Muscle layer of colon (tissue), 2 donors: ENCODE measurements around the gene ZNF213.

Experiments
- H3K27ac ChIP-seq: one replicate; pipeline ENCODE4 v1.7.0; 2013; ENCODE audit warnings: low read depth, mild to moderate bottlenecking, low read length, moderate library complexity
- H3K27me3 ChIP-seq, 2 donors: one replicate each; pipeline ENCODE4 v1.7.0; 2013; ENCODE audit warnings: low read length in 2 of 2, mild to moderate bottlenecking in 2 of 2; ENCODE audit not compliant: insufficient read depth in 2 of 2, control insufficient read depth in 1 of 2
- H3K36me3 ChIP-seq: one replicate; pipeline ENCODE4 v1.7.0; 2013; ENCODE audit warnings: mild to moderate bottlenecking, low read length; ENCODE audit not compliant: insufficient read depth
- H3K4me1 ChIP-seq: one replicate; pipeline ENCODE4 v1.7.0; 2013; ENCODE audit warnings: mild to moderate bottlenecking, low read length; ENCODE audit not compliant: insufficient read depth
- H3K4me3 ChIP-seq, 2 donors: one replicate each; pipeline ENCODE4 v1.7.0; 2013; ENCODE audit warnings: low read length in 2 of 2, low read depth in 1 of 2, mild to moderate bottlenecking in 1 of 2, moderate library complexity in 1 of 2
- H3K9ac ChIP-seq: one replicate; pipeline ENCODE4 v1.7.0; 2013; ENCODE audit warnings: low read length
- H3K9me3 ChIP-seq: one replicate; pipeline ENCODE4 v1.7.0; 2013; ENCODE audit warnings: mild to moderate bottlenecking, low read length
- donor health status: abdominal sarcoma.
- donor health status: Adenocarcinoma of cecum.

The ZNF213 gene, protein sequence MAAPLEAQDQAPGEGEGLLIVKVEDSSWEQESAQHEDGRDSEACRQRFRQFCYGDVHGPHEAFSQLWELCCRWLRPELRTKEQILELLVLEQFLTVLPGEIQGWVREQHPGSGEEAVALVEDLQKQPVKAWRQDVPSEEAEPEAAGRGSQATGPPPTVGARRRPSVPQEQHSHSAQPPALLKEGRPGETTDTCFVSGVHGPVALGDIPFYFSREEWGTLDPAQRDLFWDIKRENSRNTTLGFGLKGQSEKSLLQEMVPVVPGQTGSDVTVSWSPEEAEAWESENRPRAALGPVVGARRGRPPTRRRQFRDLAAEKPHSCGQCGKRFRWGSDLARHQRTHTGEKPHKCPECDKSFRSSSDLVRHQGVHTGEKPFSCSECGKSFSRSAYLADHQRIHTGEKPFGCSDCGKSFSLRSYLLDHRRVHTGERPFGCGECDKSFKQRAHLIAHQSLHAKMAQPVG

GRCh38 chr16:3134338-3135125, at the start of gene ZNF213:
TSS of gene ZNF213 (plus strand) at chr16:3135029. CDS start at chr16:3137281, 2,252 bp downstream.
- peaks cover 25% of the 10 kb centered on the region for H3K36me3 ChIP-seq
- H3K4me1 ChIP-seq: peaks cover 17% of the 10 kb centered on the region
- H3K9ac ChIP-seq: peak within 1 kb of the TSS; percentile 97
- H3K27ac ChIP-seq: peak within 1 kb of the TSS; percentile 74
- H3K27me3 ChIP-seq: no peaks in the 10 kb centered on the region
- peak within 1 kb of the TSS; percentile 74 to 99 for H3K4me3 ChIP-seq
- H3K9me3 ChIP-seq: no peaks in the 10 kb centered on the region

DNA sequence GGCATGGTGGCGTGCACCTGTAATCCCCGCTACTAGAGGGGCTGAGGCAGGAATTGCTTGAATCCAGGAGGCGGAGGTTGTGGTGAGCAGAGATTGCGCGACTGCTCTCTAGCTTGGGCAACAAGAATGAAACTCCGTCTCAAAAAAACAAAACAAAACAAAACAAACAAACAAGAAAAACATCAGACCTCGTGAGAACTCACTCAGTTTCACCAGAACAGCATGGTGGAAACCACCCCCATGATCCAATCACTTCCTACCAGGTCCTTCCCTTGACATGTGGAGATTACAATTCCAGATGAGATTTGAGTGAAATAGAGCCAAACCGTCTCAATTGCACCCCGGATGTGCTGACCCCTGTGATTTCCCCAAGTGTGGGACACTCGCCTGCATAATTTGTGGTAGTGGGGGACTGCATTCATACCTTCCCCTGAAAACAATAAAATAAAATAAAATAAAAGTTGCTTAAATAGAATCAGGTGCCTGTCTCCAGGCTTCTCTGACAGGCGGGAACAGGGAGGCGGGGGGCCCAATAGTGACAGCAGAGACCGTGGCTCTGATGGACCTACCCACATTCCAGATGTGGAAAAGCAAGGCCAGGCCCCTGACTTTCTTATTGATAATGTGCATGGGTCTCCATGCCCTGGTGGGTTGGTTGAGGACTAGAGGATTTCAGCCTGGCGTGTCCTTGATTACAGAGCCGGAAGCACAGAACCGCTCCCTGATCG, 48.8 kb upstream of the ZNF213 start:
- no peaks in the 10 kb centered on the region for H3K4me1 ChIP-seq
- H3K27me3 ChIP-seq: no peaks in the 10 kb centered on the region
- H3K36me3 ChIP-seq: no peaks in the 10 kb centered on the region
- no peak overlapping the region for H3K9ac ChIP-seq
- H3K27ac ChIP-seq: no peak overlapping the region
- H3K4me3 ChIP-seq: no peak overlapping the region
- H3K9me3 ChIP-seq: no peaks in the 10 kb centered on the region

DNA sequence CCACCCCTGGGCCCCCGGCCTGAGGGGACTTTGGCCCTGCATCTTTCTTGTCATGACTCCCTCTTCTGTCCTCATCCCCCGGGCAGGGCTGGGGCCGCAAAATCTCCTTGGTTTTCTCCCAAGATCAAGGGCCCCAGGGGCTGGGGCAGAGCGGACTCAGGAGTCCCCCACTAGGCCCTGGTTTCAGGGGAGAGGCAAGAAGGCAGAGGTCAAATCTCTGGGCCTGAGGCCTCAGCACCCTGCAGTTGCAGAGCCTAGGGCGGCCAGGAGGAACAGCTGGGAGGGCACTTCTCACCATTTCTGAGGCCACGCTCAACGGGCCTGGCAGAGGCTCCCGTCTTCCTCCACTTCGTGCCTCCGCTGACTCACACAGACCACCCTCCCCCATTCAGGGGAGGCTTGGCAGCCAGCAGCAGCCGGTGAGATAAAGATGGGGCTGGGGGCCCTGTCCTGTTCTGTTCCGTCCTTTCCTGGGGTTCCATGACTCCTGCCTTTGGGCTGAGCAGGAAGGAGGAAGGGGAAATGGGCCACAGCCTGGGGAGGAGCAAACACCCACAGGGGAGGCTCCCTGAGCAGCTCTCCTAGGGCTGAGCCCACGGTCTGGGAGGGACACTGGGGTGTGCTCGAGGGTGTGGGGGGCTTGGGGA, 48.1 kb upstream of the ZNF213 start:
- Histone ChIP-seq H3K4me1 (no peaks in the 10 kb centered on the region), H3K36me3 (no peaks in the 10 kb centered on the region), H3K9me3 (no peaks in the 10 kb centered on the region), H3K9ac (no peak overlapping the region), H3K27me3 (peaks cover 0 to 2% of the 10 kb centered on the region in 2 donors), H3K27ac (no peak overlapping the region), H3K4me3 (no peak overlapping the region)

DNA sequence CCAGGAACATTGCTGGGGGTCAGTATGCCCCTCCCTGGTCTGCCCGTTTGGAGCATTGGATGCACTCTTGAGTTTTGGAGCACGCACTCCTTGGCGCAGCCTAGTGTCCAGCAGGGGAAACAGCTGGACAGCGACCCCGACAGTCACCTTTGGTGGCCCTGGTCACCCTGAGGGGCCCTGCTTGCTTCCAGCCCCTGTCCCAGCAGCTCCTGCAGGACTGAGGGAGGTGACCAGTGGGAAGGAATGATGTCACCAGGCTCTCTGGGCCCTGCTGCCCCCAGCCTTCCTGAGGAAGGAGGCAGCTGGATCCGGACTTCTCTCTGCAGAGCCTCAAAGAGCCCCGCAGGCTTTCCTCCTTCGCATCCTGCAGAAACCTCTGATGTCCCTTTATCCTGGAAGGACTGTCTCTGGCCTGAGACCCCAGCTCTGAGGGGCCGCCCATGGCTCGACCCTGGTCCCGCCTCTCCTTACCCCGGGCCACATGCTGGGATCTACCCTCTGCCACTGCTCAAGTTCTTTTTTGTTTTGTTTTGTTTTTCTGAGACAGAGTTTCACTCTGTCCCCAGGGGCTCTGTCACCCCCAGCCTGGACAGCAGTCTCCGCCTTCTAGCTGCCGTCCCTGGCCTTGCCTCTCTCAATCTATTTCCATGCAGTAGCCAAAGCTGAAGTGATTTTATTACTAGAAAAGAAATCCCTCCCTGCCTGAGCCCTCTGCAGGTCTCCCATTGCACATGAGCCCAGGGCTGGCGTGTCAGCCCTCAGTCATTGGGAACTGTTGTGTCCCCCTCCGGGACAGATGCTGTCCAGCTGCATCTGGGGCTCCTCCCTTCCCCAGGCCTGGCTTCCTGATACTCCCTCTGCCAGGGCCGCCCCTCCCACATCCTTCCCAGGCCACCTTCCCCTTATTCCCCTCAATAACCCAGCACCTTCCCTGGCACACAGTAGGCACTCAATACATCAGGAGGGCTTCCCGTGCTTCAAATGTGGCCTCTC, 47.3 kb upstream of the ZNF213 start:
- H3K27me3 ChIP-seq: peaks cover 0 to 9% of the 10 kb centered on the region in 2 donors
- no peaks in the 10 kb centered on the region for H3K4me1 ChIP-seq
- H3K4me3 ChIP-seq: no peak overlapping the region
- H3K36me3 ChIP-seq: no peaks in the 10 kb centered on the region
- H3K27ac ChIP-seq: no peak overlapping the region
- H3K9me3 ChIP-seq: no peaks in the 10 kb centered on the region
- no peak overlapping the region for H3K9ac ChIP-seq

DNA sequence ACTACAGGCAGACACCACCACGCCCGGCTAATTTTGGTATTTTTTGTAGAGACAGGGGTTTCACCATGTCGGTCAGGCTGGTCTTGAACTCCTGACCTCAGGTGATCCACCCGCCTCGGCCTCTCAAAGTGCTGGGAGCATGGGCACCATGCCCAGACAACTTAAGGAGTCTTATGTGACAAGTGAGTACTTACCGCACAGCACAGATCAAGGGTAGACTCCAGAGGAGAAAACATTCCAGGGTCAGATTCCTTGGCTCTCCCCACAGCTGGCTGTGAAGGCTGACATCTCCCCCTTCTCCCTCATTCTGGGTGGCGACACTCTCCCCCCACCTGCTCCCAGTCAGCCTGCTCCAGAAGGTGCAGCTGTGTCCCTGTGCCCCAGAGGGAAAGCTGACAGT, 46.4 kb upstream of the ZNF213 start:
- Histone ChIP-seq H3K4me1 (no peaks in the 10 kb centered on the region), H3K4me3 (no peak overlapping the region), H3K9ac (no peak overlapping the region), H3K9me3 (no peaks in the 10 kb centered on the region), H3K36me3 (no peaks in the 10 kb centered on the region), H3K27ac (no peak overlapping the region), H3K27me3 (peaks cover 0 to 13% of the 10 kb centered on the region in 2 donors)

- Histone ChIP-seq H3K27ac (no peak overlapping the region), H3K4me1 (no peaks in the 10 kb centered on the region), H3K27me3 (peaks cover 0 to 13% of the 10 kb centered on the region in 2 donors), H3K9me3 (no peaks in the 10 kb centered on the region), H3K4me3 (no peak overlapping the region), H3K9ac (no peak overlapping the region), H3K36me3 (no peaks in the 10 kb centered on the region)
Measured at GRCh38 chr16:3088925-3089716, 45.7 kb upstream of the ZNF213 start.

DNA sequence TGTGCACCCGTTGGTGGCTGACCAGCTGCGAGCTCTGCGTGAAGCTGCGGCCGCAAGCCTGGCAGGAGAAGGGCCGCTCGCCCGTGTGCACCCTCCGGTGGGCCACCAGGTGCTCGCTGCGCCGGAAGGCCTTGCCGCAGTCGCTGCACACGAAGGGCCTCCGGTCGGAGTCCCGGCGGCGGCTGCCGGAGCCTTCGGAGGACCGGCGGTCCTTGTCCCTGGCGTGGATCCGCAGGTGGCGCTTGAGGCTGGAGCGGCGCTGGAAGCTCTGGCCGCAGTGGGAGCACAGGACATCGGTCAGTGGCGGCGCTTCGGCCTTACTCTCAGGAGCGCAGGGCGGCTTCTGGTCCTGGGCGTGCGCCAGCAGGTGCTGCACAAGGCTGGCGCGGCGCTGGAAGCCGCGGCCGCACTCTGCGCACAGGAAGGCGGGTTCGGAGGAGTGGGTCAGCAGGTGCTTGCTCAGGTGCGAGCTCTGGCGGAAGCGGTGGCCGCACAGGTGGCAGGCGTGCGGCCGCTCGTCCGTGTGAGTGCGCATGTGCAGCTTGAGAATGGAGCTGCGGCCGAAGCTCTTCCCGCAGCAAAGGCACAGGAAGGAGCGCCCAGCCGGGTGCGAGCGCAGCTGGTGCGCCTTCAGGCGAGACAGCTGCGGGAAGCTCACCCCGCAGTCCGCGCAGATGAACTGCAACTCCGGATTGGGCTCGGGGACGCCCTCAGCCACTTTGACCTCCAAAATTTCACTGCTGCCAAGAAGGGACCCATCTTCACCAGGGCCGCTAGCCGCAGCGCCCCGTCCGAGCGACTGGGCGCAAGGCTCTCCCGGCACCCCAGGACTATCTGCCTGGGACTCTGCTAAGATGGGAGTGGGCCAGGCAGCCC, 44.9 kb upstream of the ZNF213 start:
- no peak overlapping the region for H3K9ac ChIP-seq
- no peaks in the 10 kb centered on the region for H3K4me1 ChIP-seq
- no peak overlapping the region for H3K4me3 ChIP-seq
- H3K9me3 ChIP-seq: no peaks in the 10 kb centered on the region
- H3K36me3 ChIP-seq: no peaks in the 10 kb centered on the region
- no peak overlapping the region for H3K27ac ChIP-seq
- H3K27me3 ChIP-seq: peaks cover 0 to 13% of the 10 kb centered on the region in 2 donors

- H3K4me1 ChIP-seq: no peaks in the 10 kb centered on the region
- peaks cover 0 to 13% of the 10 kb centered on the region in 2 donors for H3K27me3 ChIP-seq
- H3K27ac ChIP-seq: no peak overlapping the region
- no peak overlapping the region for H3K4me3 ChIP-seq
- no peaks in the 10 kb centered on the region for H3K9me3 ChIP-seq
- no peaks in the 10 kb centered on the region for H3K36me3 ChIP-seq
- H3K9ac ChIP-seq: no peak overlapping the region
Measured at GRCh38 chr16:3091551-3091950, 43.3 kb upstream of the ZNF213 start.

DNA sequence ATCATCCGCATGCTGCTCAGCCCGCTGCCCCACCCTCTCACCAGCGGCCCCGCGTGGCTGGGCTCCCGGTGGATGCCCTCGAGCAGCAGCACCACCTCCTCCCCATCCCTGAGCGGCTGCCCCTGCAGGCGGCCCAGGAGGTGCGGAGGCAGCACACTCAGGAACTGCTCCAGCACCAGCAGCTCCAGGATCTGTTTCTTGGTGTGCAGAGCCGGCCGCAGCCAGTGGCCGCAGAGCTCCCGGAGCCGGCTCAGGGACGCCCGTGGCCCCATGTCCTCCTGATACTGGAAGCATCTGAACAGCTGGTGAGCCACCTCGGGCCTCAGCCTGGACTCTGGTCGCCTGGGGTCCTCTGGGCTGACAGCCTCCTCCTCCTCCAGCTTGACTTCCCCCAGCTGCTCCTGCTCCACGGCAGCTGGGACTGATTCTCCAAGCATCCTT, 42.3 kb upstream of the ZNF213 start:
- H3K9ac ChIP-seq: no peak overlapping the region
- H3K4me1 ChIP-seq: no peaks in the 10 kb centered on the region
- no peak overlapping the region for H3K27ac ChIP-seq
- no peak overlapping the region for H3K4me3 ChIP-seq
- no peaks in the 10 kb centered on the region for H3K9me3 ChIP-seq
- no peaks in the 10 kb centered on the region for H3K36me3 ChIP-seq
- peaks cover 0 to 13% of the 10 kb centered on the region in 2 donors for H3K27me3 ChIP-seq
